PC-3 (cell line): ENCODE measurements around the gene TMPRSS13.

ENCODE experiments used
- CTCF ChIP-seq: fragments of 300-600 bp; sonication (generic); conservative IDR thresholded peaks from 2 replicates; pipeline ENCODE4 v1.5.1; 2017; ENCODE audit warnings: antibody characterized with exemption, low read depth, mild to moderate bottlenecking, low read length
- EZH2phosphoT487 ChIP-seq: fragments of 300-600 bp; sonication (generic); IDR thresholded peaks from 2 replicates; pipeline ENCODE4 v1.6.1; 2018; ENCODE audit warnings: mild to moderate bottlenecking, antibody characterized with exemption, low read length, borderline replicate concordance

- TF ChIP-seq CTCF = no peak
- no peak for TF ChIP-seq EZH2phosphoT487
These were observed 48.0 kb downstream of the TMPRSS13 start for GRCh38 chr11:117881217-117881616.
